Breast epithelium (tissue), 3 donors: ENCODE data around the gene SRMS.

Experiments used
- CTCF ChIP-seq, 3 donors: fragments of 450-650 bp; IDR thresholded peaks; one replicate each; pipeline ENCODE4 v1.5.1; 2016 to 2017; ENCODE audit warnings: antibody characterized with exemption in 3 of 3, mild to moderate bottlenecking in 3 of 3, moderate library complexity in 3 of 3
- POLR2A ChIP-seq: fragments of 450-650 bp; IDR thresholded peaks from one replicate; pipeline ENCODE4 v1.6.1; 2016; ENCODE audit warnings: antibody characterized with exemption, mild to moderate bottlenecking, moderate library complexity
- POLR2AphosphoS5 ChIP-seq, 3 donors: sonication (generic); formaldehyde crosslinking; IDR thresholded peaks; one replicate each; pipeline ENCODE4 v1.6.1; 2017; ENCODE audit warnings: antibody characterized with exemption in 3 of 3

DNA sequence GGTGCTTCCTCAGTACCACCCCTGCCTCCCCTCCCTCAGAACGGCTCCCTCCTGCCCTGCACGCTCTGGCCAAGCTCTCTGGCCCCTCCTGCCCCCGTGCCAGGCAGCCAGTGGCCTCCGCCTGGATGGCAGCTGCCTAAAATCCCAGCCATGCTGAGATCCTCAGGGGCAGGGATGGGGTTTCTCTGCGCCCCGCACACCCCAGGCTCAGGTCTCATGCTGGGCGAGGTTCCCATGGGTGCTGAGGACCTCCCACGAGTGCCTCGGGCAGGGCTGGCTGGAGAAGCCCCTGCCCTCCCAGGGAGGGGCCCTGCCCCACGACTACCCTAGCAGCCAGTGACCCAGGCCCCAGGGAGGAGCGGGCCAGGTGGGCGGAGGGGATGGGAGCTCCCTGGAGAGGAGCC lies 13.1 kb downstream of the SRMS start:
- TF ChIP-seq CTCF (IDR thresholded peaks at IDR 0.05): no peak
- TF ChIP-seq POLR2A: no peak
- no peak for TF ChIP-seq POLR2AphosphoS5 (IDR thresholded peaks at IDR 0.05)
